Measurements from ENCODE around the gene NDST1. TPM values are rescaled to one million over a fixed set of nuclear protein-coding genes. Genes with fewer than 3 reads are reported as not detected.

Gene NDST1
- polyA plus RNA-seq, 1 of the 3 experiments (the other 2 are of a cell fraction): 29.2 TPM

DNA sequence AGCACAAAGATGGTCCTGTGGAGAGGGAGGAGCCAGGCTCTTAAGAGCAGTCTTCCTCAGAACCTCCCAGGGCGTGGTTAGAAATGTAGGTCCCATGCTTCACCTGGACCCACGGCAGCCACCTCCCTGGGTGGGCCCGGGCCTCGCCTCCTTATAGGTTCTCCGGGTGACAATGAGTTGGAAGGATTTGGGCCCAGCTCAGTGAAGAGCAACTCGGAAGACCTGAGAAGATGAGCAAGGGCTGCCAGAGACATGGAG lies 26.3 kb upstream of the NDST1 start:
- H4K20me1 ChIP-seq (ENCODE audit: insufficient read depth): no peaks in the 10 kb centered on the region
- TF ChIP-seq, protein P1, sequence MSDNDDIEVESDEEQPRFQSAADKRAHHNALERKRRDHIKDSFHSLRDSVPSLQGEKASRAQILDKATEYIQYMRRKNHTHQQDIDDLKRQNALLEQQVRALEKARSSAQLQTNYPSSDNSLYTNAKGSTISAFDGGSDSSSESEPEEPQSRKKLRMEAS (IDR thresholded peaks at IDR 0.05; ENCODE audit: low read depth): no peak
- TF ChIP-seq RAD21 (IDR thresholded peaks at IDR 0.05; ENCODE audit: low read length): no peak
- no peak for TF ChIP-seq TEAD4 (IDR thresholded peaks at IDR 0.05; ENCODE audit: borderline replicate concordance, insufficient read depth)
- TF ChIP-seq TAF1 (IDR thresholded peaks at IDR 0.05; ENCODE audit: borderline replicate concordance, low read depth, low read length): no peak
- no peak for TF ChIP-seq ELF1 (IDR thresholded peaks at IDR 0.05)
- H2AFZ ChIP-seq (ENCODE audit: low read depth): no peak overlapping the region
- CTCF ChIA-PET: interaction anchor here (1.4 to 5.1 kb wide), 2 partner anchors 23 to 78 kb away, joined by 4 to 14 read pairs; no protein-coding TSS in a partner anchor
- POLR2A ChIA-PET: no interaction called here
- H3K27me3 ChIP-seq (ENCODE audit: insufficient read depth): no peaks in the 10 kb centered on the region
- WGBS (ENCODE audit: low lambda C conversion rate): 100% methylated on average over 1 of the region's 6 CpGs
- DNase-seq: no peak
- peaks cover under 1% of the 10 kb centered on the region for H3F3A ChIP-seq (replicated peaks; ENCODE audit: insufficient read depth)
- no peaks in the 10 kb centered on the region for H3K36me3 ChIP-seq (replicated peaks in 1 of 2; ENCODE audit: control insufficient read depth in 1 of 2, insufficient read depth in 2 of 2, low read length in 1 of 2)
- H3K27ac ChIP-seq (ENCODE audit: low read depth in 2 of 2, low read length in 1 of 2): no peak overlapping the region
- H3K4me2 ChIP-seq: no peak overlapping the region
- H3K9me2 ChIP-seq: no peaks in the 10 kb centered on the region
- H3K4me3 ChIP-seq (ENCODE audit: low read depth in 2 of 2, low read length in 1 of 2): no peak overlapping the region
- H3K79me2 ChIP-seq (ENCODE audit: insufficient read depth): peaks cover 19% of the 10 kb centered on the region
- H3K9ac ChIP-seq: no peak overlapping the region
- H3K4me1 ChIP-seq (ENCODE audit: control insufficient read depth in 1 of 2, insufficient read depth in 2 of 2, low read depth in 1 of 2, low read length in 1 of 2): peaks cover 0 to 5% of the 10 kb centered on the region in 2 experiments; a peak in 1 of 4 replicates
- H3K9me3 ChIP-seq: no peaks in the 10 kb centered on the region

DNA sequence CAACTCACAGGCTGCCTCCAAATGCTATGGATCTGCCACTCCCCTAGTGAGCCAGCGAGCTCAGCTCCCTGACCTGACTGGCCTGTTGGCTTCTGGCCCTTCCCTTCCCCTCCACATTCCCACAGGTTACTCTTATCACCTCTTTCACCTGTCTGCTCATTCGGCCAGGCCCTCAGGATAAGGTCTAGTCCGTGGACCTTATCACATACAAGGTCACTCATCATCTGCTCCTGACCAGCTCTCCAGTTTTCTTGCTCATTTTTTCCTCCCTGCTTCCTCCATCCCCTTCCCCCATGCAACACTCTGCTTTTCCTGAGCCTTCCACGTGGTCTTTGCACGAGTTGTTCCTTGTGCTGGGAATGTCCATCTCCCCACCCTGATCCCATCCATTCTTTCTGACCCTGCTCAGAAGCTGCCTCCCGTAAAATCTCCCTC lies 25.9 kb upstream of the NDST1 start:
- H3K79me2 ChIP-seq (ENCODE audit: insufficient read depth): peaks cover 23% of the 10 kb centered on the region
- WGBS (ENCODE audit: low lambda C conversion rate): 93% methylated on average over 6 of the region's 6 CpGs
- H3K4me3 ChIP-seq (ENCODE audit: low read depth in 2 of 2, low read length in 1 of 2): no peak overlapping the region
- H3K4me2 ChIP-seq: no peak overlapping the region
- H3K9me3 ChIP-seq: no peaks in the 10 kb centered on the region
- no peaks in the 10 kb centered on the region for H3K27me3 ChIP-seq (ENCODE audit: insufficient read depth)
- ChIA-PET POLR2A (interaction anchor here (1.3 kb wide), 1 partner anchor 33 kb away, joined by 3 read pairs; the partner anchor contains the start of gene RPS14), CTCF (interaction anchor here (1.4 to 5.1 kb wide), 2 partner anchors 23 to 78 kb away, joined by 4 to 14 read pairs; no protein-coding TSS in a partner anchor)
- H3F3A ChIP-seq (replicated peaks; ENCODE audit: insufficient read depth): peaks cover 4% of the 10 kb centered on the region
- H4K20me1 ChIP-seq (ENCODE audit: insufficient read depth): no peaks in the 10 kb centered on the region; the same call in 1 of the 2 replicates
- no peak overlapping the region for H2AFZ ChIP-seq (ENCODE audit: low read depth)
- DNase-seq: no peak
- TF ChIP-seq, protein P2, sequence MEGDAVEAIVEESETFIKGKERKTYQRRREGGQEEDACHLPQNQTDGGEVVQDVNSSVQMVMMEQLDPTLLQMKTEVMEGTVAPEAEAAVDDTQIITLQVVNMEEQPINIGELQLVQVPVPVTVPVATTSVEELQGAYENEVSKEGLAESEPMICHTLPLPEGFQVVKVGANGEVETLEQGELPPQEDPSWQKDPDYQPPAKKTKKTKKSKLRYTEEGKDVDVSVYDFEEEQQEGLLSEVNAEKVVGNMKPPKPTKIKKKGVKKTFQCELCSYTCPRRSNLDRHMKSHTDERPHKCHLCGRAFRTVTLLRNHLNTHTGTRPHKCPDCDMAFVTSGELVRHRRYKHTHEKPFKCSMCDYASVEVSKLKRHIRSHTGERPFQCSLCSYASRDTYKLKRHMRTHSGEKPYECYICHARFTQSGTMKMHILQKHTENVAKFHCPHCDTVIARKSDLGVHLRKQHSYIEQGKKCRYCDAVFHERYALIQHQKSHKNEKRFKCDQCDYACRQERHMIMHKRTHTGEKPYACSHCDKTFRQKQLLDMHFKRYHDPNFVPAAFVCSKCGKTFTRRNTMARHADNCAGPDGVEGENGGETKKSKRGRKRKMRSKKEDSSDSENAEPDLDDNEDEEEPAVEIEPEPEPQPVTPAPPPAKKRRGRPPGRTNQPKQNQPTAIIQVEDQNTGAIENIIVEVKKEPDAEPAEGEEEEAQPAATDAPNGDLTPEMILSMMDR (IDR thresholded peaks at IDR 0.05): no peak
- TF ChIP-seq TCF12 (IDR thresholded peaks at IDR 0.05) (no peak), NFIC (IDR thresholded peaks at IDR 0.05; ENCODE audit: borderline replicate concordance) (no peak), RXRA (IDR thresholded peaks at IDR 0.05; ENCODE audit: borderline replicate concordance, low read depth) (no peak), GABPA (IDR thresholded peaks at IDR 0.05; ENCODE audit: low read depth) (no peak), RFX5 (IDR thresholded peaks at IDR 0.05; ENCODE audit: low read length) (no peak)
- TF ChIP-seq, protein P3, sequence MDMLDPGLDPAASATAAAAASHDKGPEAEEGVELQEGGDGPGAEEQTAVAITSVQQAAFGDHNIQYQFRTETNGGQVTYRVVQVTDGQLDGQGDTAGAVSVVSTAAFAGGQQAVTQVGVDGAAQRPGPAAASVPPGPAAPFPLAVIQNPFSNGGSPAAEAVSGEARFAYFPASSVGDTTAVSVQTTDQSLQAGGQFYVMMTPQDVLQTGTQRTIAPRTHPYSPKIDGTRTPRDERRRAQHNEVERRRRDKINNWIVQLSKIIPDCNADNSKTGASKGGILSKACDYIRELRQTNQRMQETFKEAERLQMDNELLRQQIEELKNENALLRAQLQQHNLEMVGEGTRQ (IDR thresholded peaks at IDR 0.05; ENCODE audit: borderline replicate concordance, low read depth, low read length): no peak
- H3K4me1 ChIP-seq (ENCODE audit: control insufficient read depth in 1 of 2, insufficient read depth in 2 of 2, low read depth in 1 of 2, low read length in 1 of 2): peaks cover 0 to 7% of the 10 kb centered on the region in 2 experiments; a peak in 2 of 4 replicates
- no peak overlapping the region for H3K9ac ChIP-seq
- H3K36me3 ChIP-seq (replicated peaks in 1 of 2; ENCODE audit: control insufficient read depth in 1 of 2, insufficient read depth in 2 of 2, low read length in 1 of 2): no peaks in the 10 kb centered on the region
- no peaks in the 10 kb centered on the region for H3K9me2 ChIP-seq
- H3K27ac ChIP-seq (ENCODE audit: low read depth in 2 of 2, low read length in 1 of 2): no peak overlapping the region
